Stimulated activated CD4-positive, alpha-beta T cell treated with anti-CD3 and anti-CD28 coated beads, Interleukin-1b, Interleukin-23, amount 100 ng/mL, for 4 hours (primary cell): ENCODE measurements around the gene LRRC3.
A peak's percentile ranks its signal among the peaks of the same experiment; 100 is the strongest.

Experiments used
- DNase-seq, 2 donors: peaks; one replicate each; pipeline ENCODE4 v3.0.0-alpha.2; 2020; ENCODE audit warnings: low read depth in 2 of 2

The LRRC3 gene

DNA sequence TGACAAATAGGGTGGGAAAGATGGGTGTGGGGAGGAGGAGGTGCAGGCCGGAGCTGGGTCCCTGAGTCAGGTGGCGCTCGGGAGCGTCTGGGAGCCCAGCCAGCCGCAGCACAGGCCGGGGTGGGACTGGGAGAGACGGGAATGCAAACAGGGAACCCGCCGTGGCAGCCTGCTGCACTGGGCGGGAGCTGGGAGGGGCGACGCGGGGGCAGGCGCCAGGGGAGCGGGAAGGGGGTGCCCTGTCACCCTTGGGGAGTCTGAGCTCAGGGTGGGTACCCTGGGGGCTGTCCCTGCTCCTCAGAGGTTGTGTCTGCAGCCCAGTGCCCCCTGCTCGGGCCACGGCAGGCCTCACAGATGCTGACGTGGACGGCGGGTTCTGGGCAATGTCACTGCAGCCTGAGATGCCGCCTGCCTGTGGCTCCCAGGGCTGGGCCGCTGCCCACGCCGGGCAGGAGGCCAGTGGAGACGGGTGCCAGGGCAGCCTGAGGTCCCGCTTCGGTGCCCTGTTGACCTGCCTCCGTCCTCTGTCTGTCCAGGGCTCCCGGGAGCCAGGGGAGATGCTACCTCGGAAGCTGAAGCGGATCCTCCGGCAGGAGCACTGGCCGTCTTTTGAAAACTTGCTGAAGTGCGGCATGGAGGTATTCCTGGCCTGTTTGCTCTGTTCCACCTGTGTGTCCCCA, 16.6 kb upstream of the LRRC3 start:
- DNase-seq, result no peak

DNA sequence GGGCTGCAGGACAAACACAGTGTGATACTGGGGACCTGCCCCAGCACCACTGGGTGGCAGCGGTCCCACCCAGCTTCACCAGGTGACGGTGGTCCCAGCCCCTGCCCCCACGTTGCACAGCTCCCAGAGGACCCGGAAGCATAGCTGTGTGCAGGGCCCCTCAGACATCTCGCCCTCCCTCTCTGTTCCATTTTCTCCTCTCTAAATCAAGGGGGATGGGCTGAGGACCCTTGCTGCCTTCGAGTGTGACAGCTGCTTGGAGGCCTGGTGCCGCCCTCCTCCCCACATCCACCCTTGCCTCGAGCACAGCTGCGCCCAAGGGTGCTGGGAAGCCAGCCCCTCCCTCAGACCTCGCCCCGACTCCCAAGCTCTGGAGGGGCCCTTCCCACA, 16.1 kb upstream of the LRRC3 start:
- DNase-seq, result no peak

DNA sequence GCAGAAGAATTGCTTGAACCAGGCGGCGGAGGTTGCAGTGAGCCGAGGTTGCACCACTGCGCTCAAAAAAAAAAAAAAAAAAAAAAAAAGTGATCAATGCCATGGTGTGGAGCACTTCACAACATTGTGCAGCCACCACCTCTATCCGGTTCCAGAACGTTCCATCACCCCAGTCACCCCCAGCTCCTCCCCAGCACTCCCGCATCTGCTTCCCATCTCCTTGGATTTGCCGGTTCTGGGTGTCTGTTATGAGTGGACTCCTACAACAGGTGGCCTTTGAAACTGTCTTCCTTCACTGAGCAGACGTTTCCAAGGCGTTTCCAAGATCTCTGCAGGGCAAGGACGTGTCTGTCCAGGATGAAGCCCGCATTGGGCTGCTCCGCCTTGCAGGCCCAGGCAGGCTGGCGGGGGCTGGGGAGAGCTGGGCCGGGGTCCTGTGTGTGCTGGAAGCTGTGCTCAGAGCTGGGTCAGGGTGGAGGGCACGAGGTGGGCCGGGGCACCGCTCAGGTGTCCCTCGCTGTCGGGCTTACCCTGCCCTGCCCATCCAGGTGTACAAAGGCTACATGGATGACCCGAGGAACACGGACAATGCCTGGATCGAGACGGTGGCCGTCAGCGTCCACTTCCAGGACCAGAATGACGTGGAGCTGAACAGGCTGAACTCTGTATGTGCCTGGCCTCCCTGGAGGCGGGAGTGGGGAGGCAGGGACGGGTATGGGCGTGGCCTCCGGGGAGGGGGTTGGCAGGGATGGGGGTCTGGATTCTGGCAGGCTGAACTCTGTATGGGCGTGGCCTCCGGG, 14.9 kb upstream of the LRRC3 start:
- no peak for DNase-seq

DNA sequence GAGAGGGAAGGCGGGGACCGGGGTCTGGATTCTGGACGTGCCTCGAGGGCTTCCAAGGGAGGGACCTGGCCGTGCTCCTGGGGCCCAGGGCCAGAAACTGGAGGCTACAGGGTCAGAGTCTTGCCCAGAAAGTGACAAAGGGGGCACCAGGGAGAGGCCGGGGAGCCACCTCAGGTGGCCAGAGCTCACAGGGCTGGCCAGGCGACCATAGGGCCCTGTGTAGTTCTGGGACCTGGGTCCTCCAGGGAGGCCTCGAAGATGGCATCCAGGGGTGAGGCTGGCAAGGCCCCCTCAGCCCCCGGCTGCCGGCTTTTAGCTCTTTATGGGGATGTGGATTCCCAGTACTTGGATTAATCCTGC, 14.3 kb upstream of the LRRC3 start:
- no peak for DNase-seq

DNA sequence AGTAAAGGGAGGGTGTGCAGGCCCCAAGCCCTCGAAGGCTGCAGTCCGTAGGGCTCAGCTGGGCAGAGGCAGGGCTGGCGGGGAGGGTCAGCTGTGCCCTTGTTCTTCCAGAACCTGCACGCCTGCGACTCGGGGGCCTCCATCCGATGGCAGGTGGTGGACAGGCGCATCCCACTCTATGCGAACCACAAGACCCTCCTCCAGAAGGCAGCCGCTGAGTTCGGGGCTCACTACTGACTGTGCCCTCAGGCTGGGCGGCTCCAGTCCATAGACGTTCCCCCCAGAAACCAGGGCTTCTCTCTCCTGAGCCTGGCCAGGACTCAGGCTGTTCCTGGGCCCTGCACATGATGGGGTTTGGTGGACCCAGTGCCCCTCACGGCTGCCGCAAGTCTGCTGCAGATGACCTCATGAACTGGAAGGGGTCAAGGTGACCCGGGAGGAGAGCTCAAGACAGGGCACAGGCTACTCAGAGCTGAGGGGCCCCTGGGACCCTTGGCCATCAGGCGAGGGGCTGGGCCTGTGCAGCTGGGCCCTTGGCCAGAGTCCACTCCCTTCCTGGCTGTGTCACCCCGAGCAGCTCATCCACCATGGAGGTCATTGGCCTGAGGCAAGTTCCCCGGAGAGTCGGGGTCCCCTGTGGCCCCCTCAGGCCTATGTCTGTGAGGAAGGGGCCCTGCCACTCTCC, 13.6 kb upstream of the LRRC3 start:
- DNase-seq, result no peak

DNA sequence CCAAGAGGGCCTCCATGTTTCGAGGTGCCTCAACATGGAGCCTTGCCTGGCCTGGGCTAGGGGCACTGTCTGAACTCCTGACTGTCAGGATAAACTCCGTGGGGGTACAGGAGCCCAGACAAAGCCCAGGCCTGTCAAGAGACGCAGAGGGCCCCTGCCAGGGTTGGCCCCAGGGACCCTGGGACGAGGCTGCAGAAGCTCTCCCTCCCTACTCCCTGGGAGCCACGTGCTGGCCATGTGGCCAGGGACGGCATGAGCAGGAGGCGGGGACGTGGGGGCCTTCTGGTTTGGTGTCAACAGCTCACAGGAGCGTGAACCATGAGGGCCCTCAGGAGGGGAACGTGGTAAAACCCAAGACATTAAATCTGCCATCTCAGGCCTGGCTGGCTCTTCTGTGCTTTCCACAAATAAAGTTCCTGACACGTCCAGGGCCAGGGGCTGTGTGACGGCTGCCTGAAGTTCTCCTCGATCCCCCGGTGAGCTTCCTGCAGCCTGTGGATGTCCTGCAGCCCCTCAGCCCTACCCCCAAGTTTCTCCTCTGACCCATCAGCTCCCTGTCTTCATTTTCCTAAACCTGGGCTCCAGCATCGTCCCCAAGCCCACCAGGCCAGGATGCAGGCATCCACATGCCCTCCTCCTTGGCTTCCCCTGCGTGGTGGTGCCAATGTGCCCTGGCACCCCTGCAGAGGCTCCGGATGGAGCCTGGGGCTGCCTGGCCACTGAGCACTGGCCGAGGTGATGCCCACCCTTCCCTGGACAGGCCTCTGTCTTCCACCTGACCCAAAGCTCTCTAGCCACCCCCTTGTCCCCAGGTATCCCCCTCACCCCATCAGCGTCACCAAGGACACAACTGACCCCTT, 12.8 kb upstream of the LRRC3 start:
- DNase-seq, result no peak

DNA sequence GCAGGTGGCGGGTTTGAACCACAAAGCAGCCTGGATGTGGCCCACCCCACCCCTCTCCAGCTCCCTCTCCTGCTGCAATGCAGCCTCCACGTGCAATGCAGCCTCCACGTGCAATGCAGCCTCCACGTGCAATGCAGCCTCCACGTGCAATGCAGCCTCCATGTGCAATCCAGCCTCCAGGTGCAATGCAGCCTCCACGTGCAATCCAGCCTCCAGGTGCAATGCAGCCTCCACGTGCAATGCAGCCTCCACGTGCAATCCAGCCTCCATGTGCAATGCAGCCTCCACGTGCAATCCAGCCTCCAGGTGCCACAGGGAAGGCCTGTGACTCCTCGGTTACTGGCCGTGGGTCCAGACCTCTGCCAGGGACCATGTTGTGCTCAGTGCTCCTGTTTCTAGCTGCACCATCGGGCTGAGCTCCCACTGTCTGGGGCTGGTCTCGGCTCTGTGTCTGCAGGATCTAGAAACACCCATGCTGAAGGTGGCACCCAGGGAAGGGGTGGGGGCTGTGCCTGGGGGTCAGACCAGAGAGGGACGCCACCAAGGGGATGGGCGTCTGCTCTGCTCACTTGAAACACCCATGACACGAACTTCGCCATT, 11.9 kb upstream of the LRRC3 start:
- DNase-seq, result no peak

DNA sequence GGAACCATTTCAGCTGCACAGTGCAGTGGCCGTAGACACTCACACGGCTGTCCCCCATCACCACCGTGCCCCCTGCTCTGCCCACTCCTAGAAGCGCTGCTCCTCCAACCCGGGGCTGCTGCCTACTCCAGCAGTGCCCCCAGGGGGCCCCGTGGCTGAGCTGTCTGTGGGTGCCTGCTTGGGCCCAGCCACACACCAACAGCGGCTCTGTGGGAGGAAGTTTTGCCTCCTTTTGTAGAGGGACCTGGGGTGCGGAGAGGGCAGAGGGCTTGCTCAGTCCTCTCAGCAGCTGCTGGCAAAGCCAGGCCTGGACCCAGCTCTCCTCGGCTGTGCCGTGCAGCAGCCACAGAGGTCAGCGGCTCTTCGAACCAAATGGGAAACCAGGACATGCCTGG, 11.4 kb upstream of the LRRC3 start:
- DNase-seq, result no peak

DNA sequence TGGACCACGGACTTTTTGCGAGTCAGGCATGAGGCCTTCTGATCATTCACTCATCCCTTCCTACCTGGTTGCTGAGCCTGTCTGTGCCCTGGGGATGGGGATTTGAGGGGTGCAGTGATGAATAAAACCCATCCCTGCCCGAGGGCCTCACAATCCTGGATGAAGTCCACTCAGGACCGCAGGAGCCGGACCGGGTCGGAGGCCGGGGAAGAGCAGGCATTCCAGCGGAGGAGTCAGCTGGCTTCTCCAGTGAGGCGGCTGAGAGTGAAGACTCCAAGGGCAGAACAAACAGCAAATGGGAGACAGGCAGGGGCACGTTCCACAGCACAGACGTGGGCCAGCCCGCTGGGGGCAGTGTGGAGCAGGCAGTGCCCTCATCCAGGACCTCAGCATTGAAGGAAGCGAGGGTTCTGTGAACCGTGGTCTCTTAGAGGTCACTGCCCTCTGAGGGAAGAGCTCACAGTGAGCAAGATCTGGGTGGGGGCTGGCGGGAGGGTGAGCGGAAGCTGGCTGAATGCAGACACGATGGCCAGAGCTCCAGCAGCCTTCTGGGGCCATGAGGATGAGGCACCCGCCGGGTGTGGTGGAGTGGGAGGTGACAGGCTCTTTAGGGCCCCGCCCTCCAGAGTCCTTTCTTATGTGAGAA, 10.9 kb upstream of the LRRC3 start:
- no peak for DNase-seq

DNA sequence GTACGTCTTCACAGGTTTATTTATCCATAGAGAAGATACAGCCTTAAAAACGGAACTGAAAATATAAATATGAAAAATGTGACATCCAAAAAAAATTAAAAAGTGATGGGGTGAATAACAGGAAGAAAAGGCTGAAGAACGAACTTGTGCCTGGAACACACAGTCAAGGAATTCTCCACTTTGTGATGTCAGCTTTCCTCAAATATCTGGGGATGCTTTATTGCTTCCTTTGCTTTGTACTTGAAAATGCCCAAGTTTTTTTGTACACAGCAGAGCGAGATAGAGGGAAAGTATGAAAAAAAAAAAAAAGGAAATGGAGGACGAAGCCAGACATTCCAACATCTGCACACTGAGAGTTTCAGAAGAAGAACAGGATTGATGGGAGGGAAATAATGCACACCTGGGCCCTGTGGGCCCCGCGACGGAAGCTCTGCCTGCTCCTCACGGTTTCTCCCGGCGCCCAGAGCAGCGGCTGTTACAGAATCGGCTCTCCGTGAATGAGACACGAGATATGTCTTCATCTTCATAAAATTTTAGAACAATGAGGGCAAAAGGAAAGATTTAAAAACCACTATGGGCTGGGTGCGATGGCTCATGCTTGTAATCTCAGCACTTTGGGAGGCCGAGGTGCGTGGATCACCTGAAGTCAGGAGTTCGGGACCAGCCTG, 10.0 kb upstream of the LRRC3 start:
- no peak for DNase-seq

DNA sequence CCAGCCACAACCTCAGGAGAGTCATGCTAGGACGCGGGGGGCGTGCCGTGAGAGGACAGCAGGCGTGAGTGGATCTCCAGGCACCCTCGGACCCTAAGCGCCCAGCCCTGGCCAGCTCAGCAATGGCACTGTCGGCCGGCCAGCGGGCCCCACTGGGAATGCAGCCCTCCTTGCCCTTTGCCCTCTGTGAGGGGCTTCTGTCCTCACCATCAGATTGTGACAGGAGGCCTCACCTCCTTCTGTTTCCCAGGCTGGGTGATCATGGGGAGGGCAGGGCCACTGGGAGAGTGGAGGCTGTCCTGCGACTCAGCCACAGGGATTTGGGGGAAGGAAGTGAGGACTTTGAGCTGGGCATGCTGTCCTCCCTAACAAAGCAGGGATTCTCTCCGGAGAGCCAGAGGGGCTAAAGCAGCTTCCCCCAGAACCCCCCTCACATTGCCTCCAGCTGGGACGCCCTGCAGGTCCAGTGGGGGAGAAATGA, 6.6 kb upstream of the LRRC3 start:
- DNase-seq, result no peak

DNA sequence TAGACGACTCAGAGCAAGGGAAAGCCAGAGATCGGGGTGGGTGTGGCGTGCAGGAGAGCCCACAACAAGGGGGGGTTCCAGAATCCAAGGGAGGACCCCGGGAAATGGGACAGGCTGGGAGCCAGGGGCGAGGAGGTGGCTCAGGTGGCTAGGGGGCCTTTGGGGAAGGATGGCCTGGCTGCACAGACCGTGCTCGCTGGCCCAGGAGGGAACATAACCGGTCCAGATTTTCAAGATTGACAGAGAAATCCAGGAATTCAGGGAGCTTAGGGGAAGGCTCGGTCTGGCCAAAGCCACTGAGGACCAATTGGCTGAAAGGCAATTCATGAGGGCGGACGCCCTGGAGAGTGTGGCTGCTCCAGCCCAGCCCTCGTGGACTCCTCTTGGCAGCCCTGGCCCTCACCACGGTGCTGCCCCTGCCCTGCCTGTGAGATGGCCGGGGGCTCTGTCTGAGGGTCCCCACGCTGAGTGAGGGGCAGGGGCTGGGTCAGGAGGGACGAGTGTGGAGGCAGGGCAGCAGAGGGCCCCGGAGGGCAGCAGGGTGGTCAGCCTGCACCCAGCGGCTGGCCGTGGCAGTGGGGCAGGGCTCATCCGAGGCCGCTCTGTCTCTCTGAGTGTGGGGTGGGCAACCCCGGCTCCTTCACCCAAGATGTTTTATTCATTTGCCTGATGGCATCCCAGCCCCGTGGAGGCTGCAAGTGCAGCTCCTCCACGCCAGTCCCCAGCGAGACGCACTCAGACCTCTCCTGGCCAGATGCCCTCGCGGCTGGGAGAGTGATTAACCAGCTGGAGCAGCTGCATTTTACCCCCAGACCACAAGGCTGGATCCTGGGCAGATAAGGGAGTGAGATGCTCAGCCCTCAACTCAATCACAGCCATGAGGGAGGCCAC, 5.6 kb upstream of the LRRC3 start:
- no peak for DNase-seq

DNA sequence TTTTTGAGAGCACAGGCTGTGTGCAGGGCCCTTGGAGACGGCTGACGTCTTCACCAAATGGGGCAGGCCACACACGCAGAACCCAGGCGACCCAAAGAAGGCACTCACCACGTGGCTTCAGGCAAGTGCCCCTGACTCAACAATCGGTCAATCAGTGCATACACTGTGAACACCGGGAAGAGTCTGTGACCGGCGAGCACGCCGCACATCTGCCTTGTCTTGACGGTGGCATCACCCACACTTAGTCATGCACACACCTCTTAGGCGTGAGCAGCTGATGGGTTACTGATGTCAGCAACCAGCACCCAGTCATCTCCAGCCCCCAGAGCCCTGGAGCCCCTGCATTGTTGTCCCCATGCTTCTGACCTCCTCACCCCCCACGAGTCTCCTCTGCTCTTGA, 4.9 kb upstream of the LRRC3 start:
- DNase-seq, result no peak

DNA sequence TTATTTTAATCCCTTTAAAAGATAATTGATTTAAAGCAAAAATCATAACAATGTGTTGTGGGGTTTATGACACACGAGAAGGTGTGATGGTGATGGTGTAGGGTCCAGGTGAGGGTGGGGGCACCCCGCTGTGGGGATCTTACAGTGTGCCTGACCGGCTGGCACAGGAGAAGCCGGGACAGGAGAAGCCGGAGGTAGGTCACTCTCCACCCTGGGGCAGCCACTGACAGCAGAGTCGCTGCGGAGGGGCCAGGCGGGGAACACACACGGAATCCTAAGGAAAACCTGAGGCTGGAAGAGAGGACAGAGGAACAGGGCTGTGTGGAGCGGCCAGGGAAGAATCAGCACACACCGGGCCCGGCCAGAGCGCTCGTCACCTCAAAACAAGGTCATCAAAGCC, 4.3 kb upstream of the LRRC3 start:
- DNase-seq, result no peak

DNA sequence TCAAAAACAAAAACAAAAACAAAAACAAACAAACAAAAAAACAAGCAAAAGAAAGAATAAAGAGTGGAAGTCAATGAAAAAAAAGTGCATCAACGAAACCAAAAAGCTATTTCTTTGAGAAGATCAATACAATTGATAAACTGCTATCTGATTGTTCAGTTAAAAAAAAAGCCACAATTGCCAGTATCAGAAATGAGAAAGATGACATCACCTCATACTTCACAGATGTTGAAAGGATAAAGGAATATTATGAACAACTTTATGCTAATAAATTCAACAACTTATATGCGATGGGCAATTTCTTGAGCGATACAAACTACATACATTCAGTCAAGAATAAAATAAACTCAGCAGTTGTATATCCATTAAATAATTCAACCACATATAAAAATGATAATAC, 2.2 kb upstream of the LRRC3 start:
- DNase-seq, result no peak

DNA sequence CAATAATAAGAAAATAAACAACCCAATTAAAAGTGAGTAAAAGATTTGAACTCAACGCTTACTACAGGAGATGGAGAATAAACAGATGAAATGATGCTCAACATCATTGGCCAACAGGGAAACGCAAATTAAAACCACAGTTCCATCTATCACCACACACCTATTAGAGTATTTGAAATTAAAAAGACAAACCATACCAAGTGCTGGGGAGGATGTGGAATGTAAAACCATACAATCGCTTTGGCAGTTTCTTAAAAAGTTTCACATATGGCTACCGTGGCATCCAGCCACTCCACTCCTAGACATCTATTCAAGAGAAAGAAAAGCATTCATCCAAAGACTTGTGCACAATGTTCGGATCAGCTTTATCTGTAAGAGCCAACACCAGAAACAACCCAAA, 1.3 kb upstream of the LRRC3 start:
- DNase-seq, result no peak

DNA sequence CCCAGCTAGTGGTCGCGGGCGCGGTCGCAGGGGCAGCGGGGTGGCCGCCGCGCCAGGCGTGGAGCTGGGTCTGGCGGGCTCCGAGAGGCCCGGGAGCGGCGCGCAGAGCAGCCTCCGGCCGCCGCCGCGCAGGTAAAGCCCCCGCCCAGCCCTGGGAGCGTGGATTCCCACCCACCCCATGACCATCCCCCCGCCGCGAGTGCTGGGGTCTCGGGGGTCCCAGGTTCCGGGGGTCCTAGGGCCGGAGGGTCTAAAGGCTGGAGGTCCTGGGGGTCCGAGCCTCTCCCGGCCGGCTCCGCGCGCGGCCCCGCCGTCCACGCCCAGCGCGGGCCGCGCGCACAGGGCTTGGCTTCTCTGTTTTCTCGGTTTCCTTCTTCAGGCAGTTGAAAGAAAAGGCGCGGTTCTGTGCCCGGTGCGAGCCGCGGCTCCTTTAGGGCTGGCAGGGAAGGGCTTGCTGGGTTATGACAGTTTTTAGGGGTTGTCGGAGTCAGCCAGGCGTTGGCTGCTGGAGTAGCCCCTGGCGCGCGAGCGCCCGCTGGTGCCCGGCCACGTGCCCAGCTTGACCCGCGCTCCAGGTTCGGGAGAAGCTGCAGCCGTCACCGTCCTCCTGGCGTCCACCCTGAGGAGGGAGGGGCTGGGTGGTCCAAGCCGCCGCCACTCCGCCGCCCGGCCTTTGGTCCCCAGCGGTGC, 359 bp downstream of the LRRC3 start:
- DNase-seq, result peak in 1 of 2 donors; percentile 27

DNA sequence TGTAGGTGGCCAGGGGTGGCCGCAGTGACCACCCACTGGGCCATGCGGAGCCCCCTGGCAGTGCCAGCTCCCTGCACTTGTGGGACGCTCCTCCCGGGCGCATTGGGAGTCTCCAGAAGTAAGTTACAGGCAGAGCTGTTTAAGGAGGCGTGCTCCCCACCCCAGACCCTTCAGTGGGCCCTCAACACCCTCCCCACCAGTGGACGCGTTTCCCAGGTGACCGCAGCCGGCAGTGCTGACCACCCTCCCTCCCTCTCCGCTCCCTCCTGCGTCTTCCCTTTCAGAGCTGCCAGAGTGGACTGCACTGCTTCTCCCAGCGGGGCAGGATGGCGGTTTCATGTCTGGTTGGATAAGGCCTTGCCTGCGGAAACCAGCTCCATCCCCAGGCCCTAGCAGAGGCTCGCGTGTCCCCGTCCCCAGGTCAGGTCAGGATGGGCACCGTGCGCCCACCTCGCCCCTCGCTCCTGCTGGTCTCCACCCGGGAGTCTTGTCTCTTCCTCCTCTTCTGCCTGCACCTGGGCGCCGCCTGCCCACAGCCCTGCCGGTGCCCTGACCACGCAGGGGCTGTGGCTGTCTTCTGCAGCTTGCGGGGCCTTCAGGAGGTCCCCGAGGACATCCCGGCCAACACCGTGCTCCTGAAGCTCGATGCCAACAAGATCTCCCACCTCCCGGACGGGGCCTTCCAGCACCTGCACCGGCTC, 1.1 kb downstream of the LRRC3 start:
- DNase-seq, result no peak
